H1 (cell line): Measurements from ENCODE around the gene RAB33A. TPM values are rescaled to one million over a fixed set of nuclear protein-coding genes. Genes with fewer than 3 reads are reported as not detected.

Experiments
- ATF3 ChIP-seq: IDR thresholded peaks from 2 replicates; pipeline ENCODE4 v1.6.1; 2011; ENCODE audit warnings: low read depth, mild to moderate bottlenecking, low read length; ENCODE audit not compliant: insufficient read depth
- CHD7 ChIP-seq: fragments of 300-600 bp; sonication (generic); IDR thresholded peaks from 2 replicates; pipeline ENCODE4 v1.7.1; 2012; ENCODE audit warnings: low read length, moderate library complexity, mild to moderate bottlenecking, inconsistent platforms; ENCODE audit not compliant: insufficient replicate concordance
- CTBP2 ChIP-seq: IDR thresholded peaks from 2 replicates; pipeline ENCODE4 v1.7.0; 2011; ENCODE audit warnings: borderline replicate concordance, mild to moderate bottlenecking, moderate library complexity, mixed read lengths, low read length; ENCODE audit not compliant: insufficient read depth, insufficient read length
- EZH2 ChIP-seq: fragments of 200-600 bp; sonication (generic); IDR thresholded peaks from 2 replicates; pipeline ENCODE4 v1.7.1; 2012; ENCODE audit warnings: low read depth, mild to moderate bottlenecking, moderate library complexity, low read length, inconsistent platforms; ENCODE audit not compliant: severe bottlenecking
- GABPA ChIP-seq: IDR thresholded peaks from 2 replicates; pipeline ENCODE4 v1.6.1; 2011; ENCODE audit warnings: mild to moderate bottlenecking, low read length, moderate library complexity, borderline replicate concordance; ENCODE audit not compliant: insufficient read depth
- NRF1 ChIP-seq: IDR thresholded peaks from 2 replicates; pipeline ENCODE4 v1.6.1; 2011; ENCODE audit warnings: mild to moderate bottlenecking, low read depth, low read length, improper control_type of control experiment
- RFX5 ChIP-seq: IDR thresholded peaks from 2 replicates; pipeline ENCODE4 v1.6.1; 2011; ENCODE audit warnings: low read depth, low read length, improper control_type of control experiment, borderline replicate concordance
- RXRA ChIP-seq: IDR thresholded peaks from 2 replicates; pipeline ENCODE4 v1.6.1; 2011; ENCODE audit warnings: low read depth, mild to moderate bottlenecking, low read length, moderate library complexity; ENCODE audit not compliant: insufficient read depth
- SAP30 ChIP-seq: fragments of 300-600 bp; sonication (generic); IDR thresholded peaks from 2 replicates; pipeline ENCODE4 v1.7.1; 2012; ENCODE audit warnings: low read length, moderate library complexity, mild to moderate bottlenecking, inconsistent platforms; ENCODE audit not compliant: insufficient read depth, insufficient replicate concordance
- TAF1 ChIP-seq: IDR thresholded peaks from 2 replicates; pipeline ENCODE4 v1.6.1; 2011; ENCODE audit warnings: mild to moderate bottlenecking, low read depth, low read length
- TBP ChIP-seq: IDR thresholded peaks from 2 replicates; pipeline ENCODE4 v1.6.1; 2011; ENCODE audit warnings: low read depth, low read length, improper control_type of control experiment
- polyA plus RNA-seq, 7 experiments: library from polyadenylated mRNA; depleted of rRNA in 3 of 7; stranded (reverse) in 5 of 7; unstranded in 2 of 7; fragments of >200 nt in 5 of 7; fragments of 200-250 nt in 2 of 7; gene quantifications; 1 replicate in 5 of 7; 2 replicates in 1 of 7; 4 replicates in 1 of 7; pipeline versions ENCODE4 v1.2.1 to v1.2.3, GENCODE V29; 2011 to 2013; ENCODE audit warnings: missing spikeins in 2 of 7, mixed read lengths in 2 of 7
- total RNA-seq: library from RNA; stranded (reverse); fragmentation: NEBNext Ultra II Directional; extraction: Animal tissue kit (Norgen Biotek cat#: 25700); gene quantifications from 2 replicates; pipeline ENCODE4 v1.2.1, GENCODE V29; 2021

RAB33A gene
- total and polyA plus RNA-seq, 2 of the 8 experiments (the other 6 are each of a cell fraction or from before 2014, with no cell fraction given), result 2.8 to 4.6 TPM

GRCh38 chrX:130147631-130148030, 24.1 kb upstream of the RAB33A start (continued):
- TF ChIP-seq CHD7 (no peak), CTBP2 (no peak), EZH2 (no peak), NRF1 (no peak), RXRA (no peak), TAF1 (no peak), ATF3 (no peak), TBP (no peak), SAP30 (no peak), RFX5 (no peak), GABPA (no peak)
